ENCODE results near the gene USP54.

USP54 gene

DNA sequence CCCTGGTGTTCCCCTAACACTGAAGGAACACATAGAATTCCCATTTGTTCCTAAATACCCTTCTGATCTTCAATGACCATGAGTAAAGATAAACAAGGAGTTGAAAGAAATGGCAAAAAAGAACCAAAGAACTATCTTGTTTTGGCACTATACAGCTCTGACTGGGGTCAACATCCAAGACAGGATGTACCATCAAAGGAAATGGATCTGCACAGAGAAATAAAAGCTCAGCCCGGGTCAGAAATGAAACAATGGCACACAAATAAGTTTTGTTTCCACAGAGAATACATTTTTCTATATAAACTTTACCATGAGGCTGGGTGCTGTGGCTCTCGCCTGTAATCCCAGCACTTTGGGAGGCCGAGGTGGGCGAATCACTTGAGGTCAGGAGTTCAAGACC lies 18.0 kb upstream of the USP54 start:
- no peak for TF ChIP-seq CTCF (IDR thresholded peaks at IDR 0.05; ENCODE audit: low read depth, low read length)
- no peak overlapping the region for H3K4me3 ChIP-seq (replicated peaks in 1 of 2; ENCODE audit: low read depth in 2 of 2, low read length in 2 of 2)
- DNase-seq (ENCODE audit: low read depth in 2 of 2), result no peak

- no peak for TF ChIP-seq CTCF (IDR thresholded peaks at IDR 0.05; ENCODE audit: low read depth, low read length)
- H3K4me3 ChIP-seq (replicated peaks in 1 of 2; ENCODE audit: low read depth in 2 of 2, low read length in 2 of 2), result no peak overlapping the region
- DNase-seq (ENCODE audit: low read depth in 2 of 2), result peak in 1 of 2 donors; percentile 44
These were observed 10.4 kb upstream of the USP54 start for GRCh38 chr10:73601486-73601921.

DNA sequence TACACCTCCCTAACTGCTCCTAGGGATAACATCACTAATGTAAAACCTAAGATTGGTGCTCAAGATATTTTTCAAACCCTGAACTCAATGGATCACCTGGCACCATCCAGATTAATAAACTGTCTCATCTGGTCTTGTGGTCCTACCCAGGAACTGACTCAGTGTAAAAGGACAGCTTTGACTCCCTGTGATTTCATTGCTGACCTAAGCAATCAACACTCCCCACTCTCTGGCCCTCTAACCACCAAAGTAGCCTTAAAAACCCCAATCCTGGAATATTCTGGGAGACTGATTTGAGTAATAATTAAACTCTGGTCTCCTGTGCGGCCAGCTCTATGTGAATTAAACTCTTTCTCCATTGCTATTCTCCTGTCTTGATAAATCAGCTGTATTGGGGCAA lies 6.2 kb upstream of the USP54 start:
- no peak for TF ChIP-seq CTCF (IDR thresholded peaks at IDR 0.05; ENCODE audit: low read depth, low read length)
- no peak overlapping the region for H3K4me3 ChIP-seq (replicated peaks in 1 of 2; ENCODE audit: low read depth in 2 of 2, low read length in 2 of 2)
- peak in 1 of 2 donors; percentile 38 for DNase-seq (ENCODE audit: low read depth in 2 of 2)

DNA sequence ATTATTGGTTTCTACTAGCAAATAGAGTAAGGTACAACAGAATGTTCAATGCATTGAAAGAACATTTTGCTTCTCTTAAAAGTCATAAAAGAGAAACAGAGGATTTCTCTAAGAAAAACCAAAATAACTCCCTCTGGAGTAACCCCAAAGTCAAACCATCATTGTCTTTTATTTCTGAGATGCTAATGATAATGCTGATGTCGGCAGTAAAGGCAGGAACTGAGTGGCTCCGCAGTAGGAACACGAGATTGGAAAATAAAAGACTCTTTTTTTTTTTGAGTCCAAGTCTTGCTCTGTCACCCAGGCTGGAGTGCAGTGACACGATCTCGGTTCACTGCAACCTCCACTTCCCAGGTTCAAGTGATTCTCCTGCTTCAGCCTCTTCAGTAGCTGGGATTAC lies 2.7 kb upstream of the USP54 start:
- TF ChIP-seq CTCF (IDR thresholded peaks at IDR 0.05; ENCODE audit: low read depth, low read length), result no peak
- H3K4me3 ChIP-seq (replicated peaks in 1 of 2; ENCODE audit: low read depth in 2 of 2, low read length in 2 of 2), result no peak overlapping the region
- no peak for DNase-seq (ENCODE audit: low read depth in 2 of 2)

GRCh38 chr10:73593110-73593509 lies 2.0 kb upstream of the USP54 start:
- no peak for TF ChIP-seq CTCF (IDR thresholded peaks at IDR 0.05; ENCODE audit: low read depth, low read length)
- no peak overlapping the region for H3K4me3 ChIP-seq (replicated peaks in 1 of 2; ENCODE audit: low read depth in 2 of 2, low read length in 2 of 2)
- DNase-seq (ENCODE audit: low read depth in 2 of 2), result no peak

GRCh38 chr10:73591935-73592699 lies 975 bp upstream of the USP54 start:
- peak; percentile 64 to 65 for DNase-seq (ENCODE audit: low read depth in 2 of 2)
- no peak overlapping the region for H3K4me3 ChIP-seq (replicated peaks in 1 of 2; ENCODE audit: low read depth in 2 of 2, low read length in 2 of 2)
- TF ChIP-seq CTCF (IDR thresholded peaks at IDR 0.05; ENCODE audit: low read depth, low read length), result no peak
